SK-N-MC (cell line): ENCODE results near the gene PAN2.

ENCODE experiments used
- EZH2 ChIP-seq: fragments of 200-600 bp; sonication (generic); IDR thresholded peaks from one replicate; pipeline ENCODE4 v1.6.1; 2017; ENCODE audit warnings: antibody characterized with exemption
- POLR2AphosphoS5 ChIP-seq: IDR thresholded peaks from 2 replicates; pipeline ENCODE4 v1.6.1; 2012; ENCODE audit warnings: mild to moderate bottlenecking, low read depth, low read length, borderline replicate concordance

DNA sequence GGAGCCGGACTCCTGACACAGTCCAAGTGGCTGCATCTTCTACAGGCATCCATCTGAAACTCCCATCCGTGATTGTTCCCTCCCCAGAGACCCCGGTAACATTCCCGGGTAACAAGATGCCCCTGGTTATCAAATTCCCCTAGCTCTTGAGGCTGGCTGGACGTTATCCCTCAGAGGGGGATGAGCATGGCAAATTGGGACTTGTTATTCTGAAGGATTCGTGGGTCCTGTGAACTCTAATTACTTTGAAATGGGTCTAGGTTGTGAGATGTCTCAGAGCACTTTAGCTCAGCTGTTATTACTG is 642 bp upstream of the PAN2 start:
- TF ChIP-seq POLR2AphosphoS5 = no peak
- no peak for TF ChIP-seq EZH2
